GM12874 (cell line): ENCODE data around the gene PARP9.

Experiments
- TF ChIP-seq, protein P1 (sequence below): IDR thresholded peaks from 2 replicates; pipeline ENCODE4 v1.5.1; 2011; ENCODE audit warnings: low read depth, mild to moderate bottlenecking, control low read depth, low read length, moderate library complexity; ENCODE audit not compliant: insufficient read depth

PARP9 gene

GRCh38 chr3:122564155-122564912, at the start of gene PARP9, which contains the start of gene DTX3L:
PARP9 (minus strand) TSS chr3:122564300; CDS start chr3:122559620, 4,680 bp downstream.
DTX3L (plus strand) TSS chr3:122564338; CDS start chr3:122564427, 89 bp downstream.
- TF ChIP-seq, protein P1, sequence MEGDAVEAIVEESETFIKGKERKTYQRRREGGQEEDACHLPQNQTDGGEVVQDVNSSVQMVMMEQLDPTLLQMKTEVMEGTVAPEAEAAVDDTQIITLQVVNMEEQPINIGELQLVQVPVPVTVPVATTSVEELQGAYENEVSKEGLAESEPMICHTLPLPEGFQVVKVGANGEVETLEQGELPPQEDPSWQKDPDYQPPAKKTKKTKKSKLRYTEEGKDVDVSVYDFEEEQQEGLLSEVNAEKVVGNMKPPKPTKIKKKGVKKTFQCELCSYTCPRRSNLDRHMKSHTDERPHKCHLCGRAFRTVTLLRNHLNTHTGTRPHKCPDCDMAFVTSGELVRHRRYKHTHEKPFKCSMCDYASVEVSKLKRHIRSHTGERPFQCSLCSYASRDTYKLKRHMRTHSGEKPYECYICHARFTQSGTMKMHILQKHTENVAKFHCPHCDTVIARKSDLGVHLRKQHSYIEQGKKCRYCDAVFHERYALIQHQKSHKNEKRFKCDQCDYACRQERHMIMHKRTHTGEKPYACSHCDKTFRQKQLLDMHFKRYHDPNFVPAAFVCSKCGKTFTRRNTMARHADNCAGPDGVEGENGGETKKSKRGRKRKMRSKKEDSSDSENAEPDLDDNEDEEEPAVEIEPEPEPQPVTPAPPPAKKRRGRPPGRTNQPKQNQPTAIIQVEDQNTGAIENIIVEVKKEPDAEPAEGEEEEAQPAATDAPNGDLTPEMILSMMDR = no peak

DNA sequence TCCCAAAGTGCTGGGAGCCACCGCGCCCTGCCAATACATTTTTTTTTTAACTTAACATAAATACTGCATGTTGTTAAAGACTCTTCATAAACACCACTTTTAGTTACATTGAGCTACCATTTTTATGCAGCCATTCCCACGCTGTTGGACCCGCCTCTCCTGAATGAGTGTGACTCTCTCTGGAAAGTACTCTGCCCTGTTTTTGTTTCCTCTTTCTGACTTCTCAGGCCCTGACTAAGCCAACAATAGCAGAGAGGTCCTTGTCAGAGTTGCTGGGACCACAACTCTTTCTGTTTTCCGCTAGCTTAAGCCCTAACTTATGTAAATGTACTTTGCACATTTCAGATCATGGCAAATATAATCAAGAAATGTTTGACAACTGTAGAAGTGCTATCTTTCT, 48.6 kb upstream of the PARP9 start:
- TF ChIP-seq, protein P1 = no peak

- TF ChIP-seq, protein P1 = no peak
Observed at GRCh38 chr3:122609798-122610559, 45.9 kb upstream of the PARP9 start.

GRCh38 chr3:122608916-122609315, 44.8 kb upstream of the PARP9 start:
- TF ChIP-seq, protein P1 = no peak

- TF ChIP-seq, protein P1 = no peak
Observed at GRCh38 chr3:122606330-122606729, 42.2 kb upstream of the PARP9 start.

DNA sequence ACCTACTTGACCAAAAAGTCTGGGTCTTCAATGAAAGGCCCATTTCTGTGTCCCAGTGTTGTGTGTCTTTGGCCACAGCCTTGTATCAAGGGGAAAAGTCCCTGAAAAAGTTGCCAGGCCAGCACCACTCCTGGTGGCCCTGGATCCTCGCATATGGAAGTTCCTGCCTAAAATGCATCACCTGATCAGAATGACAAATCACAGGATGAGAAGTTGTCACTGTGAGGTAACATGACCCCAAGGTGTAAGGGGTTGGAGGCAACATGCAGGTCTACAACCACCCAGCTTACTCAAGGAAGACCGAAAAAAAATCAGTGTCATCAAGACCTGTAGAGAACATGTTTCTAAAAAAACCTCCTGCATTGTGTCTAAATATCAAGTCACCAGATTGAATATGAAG, 39.0 kb upstream of the PARP9 start:
- TF ChIP-seq, protein P1 = no peak

DNA sequence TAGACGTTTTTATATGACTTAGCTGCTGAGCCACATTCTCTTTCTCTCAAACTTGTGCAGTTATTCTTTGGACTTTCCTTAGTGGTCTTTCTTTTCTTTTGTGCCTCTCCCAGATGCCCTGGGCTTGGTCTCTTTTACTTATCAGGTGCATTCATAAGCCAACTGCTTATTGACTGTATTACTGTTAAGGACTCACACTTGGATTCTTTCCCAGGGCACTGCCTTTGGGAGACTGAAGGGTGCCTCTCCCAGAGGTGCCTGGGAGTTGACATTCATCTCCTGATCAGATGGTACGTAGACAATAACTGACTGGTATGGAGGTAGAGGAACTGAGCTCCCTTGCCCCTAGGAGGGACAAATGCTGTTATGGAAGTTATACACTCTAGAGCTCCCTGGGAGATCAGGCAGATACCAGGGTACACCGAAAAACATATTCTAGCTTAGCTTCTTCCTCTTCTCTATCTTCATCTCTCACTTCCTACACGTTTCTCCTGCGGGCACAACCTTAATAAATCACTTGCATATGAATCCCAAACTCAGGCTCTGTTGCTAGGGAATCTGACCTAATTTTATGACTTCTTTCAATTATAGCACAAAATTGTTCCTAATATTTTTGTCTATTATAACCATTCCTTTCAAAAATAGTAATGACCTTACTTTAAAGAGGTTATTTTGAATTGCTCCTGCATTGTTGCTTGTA, 38.1 kb upstream of the PARP9 start:
- TF ChIP-seq, protein P1 = no peak
